Activated CD8-positive, alpha-beta memory T cell treated with anti-CD3 and anti-CD28 coated beads, Interleukin-2, amount 10 ng/mL, durations not matched to agents 7 days and 5 days (primary cell): ENCODE measurements around the gene F7. TPM values are rescaled to one million over a fixed set of nuclear protein-coding genes. Genes with fewer than 3 reads are reported as not detected.

ENCODE experiments used
- ATAC-seq: fragments of 150-1000 bp; cut with Tn5 transposase; one replicate; pipeline ENCODE4 v1.10.0; 2021; ENCODE audit warnings: moderate library complexity
- CTCF ChIA-PET: fragments of 350-600 bp; sonication (Branson Sonifier 250); formaldehyde crosslinking; loops from one replicate; lab custom pipeline; 2021; ENCODE audit warnings: antibody characterized with exemption; lab: Charles Lee
- DNase-seq: peaks from one replicate; pipeline ENCODE4 v3.0.0-alpha.2; 2020
- H3K27ac Mint-ChIP-seq: one replicate; pipeline ENCODE4 v1.8.0; 2021; ENCODE audit warnings: mild to moderate bottlenecking, mixed read lengths
- H3K27me3 Mint-ChIP-seq: one replicate; pipeline ENCODE4 v1.8.0; 2021; ENCODE audit warnings: mixed read lengths
- H3K36me3 Mint-ChIP-seq: one replicate; pipeline ENCODE4 v1.8.0; 2021; ENCODE audit warnings: mild to moderate bottlenecking, mixed read lengths
- H3K4me1 Mint-ChIP-seq: one replicate; pipeline ENCODE4 v1.8.0; 2021; ENCODE audit warnings: mixed read lengths
- H3K4me3 Mint-ChIP-seq: one replicate; pipeline ENCODE4 v1.8.0; 2021; ENCODE audit warnings: mild to moderate bottlenecking, moderate library complexity, mixed read lengths
- H3K9me3 Mint-ChIP-seq: one replicate; pipeline ENCODE4 v1.8.0; 2022; ENCODE audit warnings: low read depth, mixed read lengths
- total RNA-seq, 2 experiments: library from RNA; stranded (reverse); gene quantifications; one replicate each; pipeline ENCODE4 v1.2.3, GENCODE V29; 2021

The F7 gene
- total RNA-seq, 2 experiments from 2014 or later = not detected

GRCh38 chr13:113162783-113163685, 57.4 kb downstream of the F7 start:
- DNase-seq = no peak
- ATAC-seq = peak; percentile 63
- Mint-ChIP-seq H3K9me3 (no peaks in the 10 kb centered on the region), H3K4me3 (no peak overlapping the region), H3K27ac (peak overlapping the region; percentile 46), H3K36me3 (no peaks in the 10 kb centered on the region), H3K27me3 (peaks cover 3% of the 10 kb centered on the region), H3K4me1 (peaks cover 38% of the 10 kb centered on the region)
- CTCF ChIA-PET = no interaction called here

GRCh38 chr13:113164492-113164891, 58.9 kb downstream of the F7 start:
- no peak for ATAC-seq
- no peak for DNase-seq
- no peaks in the 10 kb centered on the region for H3K9me3 Mint-ChIP-seq
- H3K4me3 Mint-ChIP-seq = no peak overlapping the region
- H3K27me3 Mint-ChIP-seq = peaks cover 3% of the 10 kb centered on the region
- no peak overlapping the region for H3K27ac Mint-ChIP-seq
- H3K36me3 Mint-ChIP-seq = peaks cover 8% of the 10 kb centered on the region
- CTCF ChIA-PET = interaction anchor here (0.6 to 1.4 kb wide), 2 partner anchors 10 to 323 kb away, joined by 3 read pairs; no protein-coding TSS in a partner anchor
- peaks cover 38% of the 10 kb centered on the region for H3K4me1 Mint-ChIP-seq

GRCh38 chr13:113166266-113166665, 60.7 kb downstream of the F7 start:
- no peaks in the 10 kb centered on the region for H3K27me3 Mint-ChIP-seq
- DNase-seq (no peak), ATAC-seq (no peak)
- peaks cover 12% of the 10 kb centered on the region for H3K36me3 Mint-ChIP-seq
- H3K9me3 Mint-ChIP-seq = no peaks in the 10 kb centered on the region
- peaks cover 29% of the 10 kb centered on the region for H3K4me1 Mint-ChIP-seq
- CTCF ChIA-PET = no interaction called here
- no peak overlapping the region for H3K4me3 Mint-ChIP-seq
- no peak overlapping the region for H3K27ac Mint-ChIP-seq

- DNase-seq = no peak
- no peak for ATAC-seq
- CTCF ChIA-PET = no interaction called here
- H3K4me1 Mint-ChIP-seq = peaks cover 25% of the 10 kb centered on the region
- H3K4me3 Mint-ChIP-seq = no peak overlapping the region
- H3K27me3 Mint-ChIP-seq = no peaks in the 10 kb centered on the region
- H3K27ac Mint-ChIP-seq = no peak overlapping the region
- H3K36me3 Mint-ChIP-seq = peaks cover 14% of the 10 kb centered on the region
- no peaks in the 10 kb centered on the region for H3K9me3 Mint-ChIP-seq
Observed at GRCh38 chr13:113166681-113167080, 61.1 kb downstream of the F7 start.

GRCh38 chr13:113167155-113167554, 61.6 kb downstream of the F7 start:
- DNase-seq (no peak), ATAC-seq (no peak)
- Mint-ChIP-seq H3K27ac (no peak overlapping the region), H3K36me3 (peaks cover 14% of the 10 kb centered on the region), H3K9me3 (no peaks in the 10 kb centered on the region), H3K4me3 (no peak overlapping the region), H3K27me3 (no peaks in the 10 kb centered on the region), H3K4me1 (peaks cover 25% of the 10 kb centered on the region)
- CTCF ChIA-PET = no interaction called here

GRCh38 chr13:113167575-113167974, 62.0 kb downstream of the F7 start:
- Mint-ChIP-seq H3K27ac (no peak overlapping the region), H3K4me3 (no peak overlapping the region), H3K27me3 (no peaks in the 10 kb centered on the region), H3K4me1 (peaks cover 25% of the 10 kb centered on the region), H3K9me3 (no peaks in the 10 kb centered on the region), H3K36me3 (peaks cover 14% of the 10 kb centered on the region)
- DNase-seq (no peak), ATAC-seq (no peak)
- CTCF ChIA-PET = no interaction called here

- Mint-ChIP-seq H3K9me3 (no peaks in the 10 kb centered on the region), H3K36me3 (peaks cover 14% of the 10 kb centered on the region), H3K4me3 (no peak overlapping the region), H3K27ac (no peak overlapping the region), H3K27me3 (no peaks in the 10 kb centered on the region), H3K4me1 (peaks cover 19% of the 10 kb centered on the region)
- DNase-seq (no peak), ATAC-seq (no peak)
- CTCF ChIA-PET = no interaction called here
Observed at GRCh38 chr13:113168211-113168610, 62.6 kb downstream of the F7 start.

GRCh38 chr13:113169277-113170272, 64.0 kb downstream of the F7 start:
- H3K4me1 Mint-ChIP-seq = peaks cover 12% of the 10 kb centered on the region
- DNase-seq = no peak
- no peak overlapping the region for H3K4me3 Mint-ChIP-seq
- no peaks in the 10 kb centered on the region for H3K27me3 Mint-ChIP-seq
- no peaks in the 10 kb centered on the region for H3K9me3 Mint-ChIP-seq
- H3K27ac Mint-ChIP-seq = no peak overlapping the region
- CTCF ChIA-PET = no interaction called here
- H3K36me3 Mint-ChIP-seq = peaks cover 16% of the 10 kb centered on the region
- no peak for ATAC-seq

Other genes starting within 250 kb of the F7 start
- gene MCF2L, start 136.6 kb upstream of the F7 start, total RNA-seq = 1 to 10 TPM; 1.6 to 2.8 TPM
- not detected for gene F10, start 17.0 kb downstream of the F7 start, total RNA-seq
- gene PROZ, start 52.9 kb downstream of the F7 start, total RNA-seq = not detected
- 10 to 100 TPM; 60.3 to 68.0 TPM for gene PCID2, start 102.9 kb downstream of the F7 start, total RNA-seq
- gene CUL4A, start 103.8 kb downstream of the F7 start, total RNA-seq = 10 to 100 TPM; 73.8 to 76.0 TPM
- gene LAMP1, start 191.4 kb downstream of the F7 start, total RNA-seq = 10 to 100 TPM; 72.3 to 83.0 TPM